Mesenchymal stem cell (in vitro differentiated cells and primary cell): Measurements from ENCODE around the gene PTPN1. TPM values are rescaled to one million over a fixed set of nuclear protein-coding genes. Genes with fewer than 3 reads are reported as not detected.

Experiments used
- DNase-seq: peaks from one replicate; pipeline ENCODE4 v3.0.0-alpha.2; 2013
- H2AFZ ChIP-seq: one replicate; pipeline ENCODE4 v1.6.1; 2013; ENCODE audit warnings: low read depth, mild to moderate bottlenecking, control low read depth, inconsistent platforms, low read length, moderate library complexity
- H2AK5ac ChIP-seq: 2 replicates; pipeline ENCODE4 v1.6.1; 2013; ENCODE audit warnings: low read length, moderate library complexity, mild to moderate bottlenecking, inconsistent platforms; ENCODE audit not compliant: severe bottlenecking
- H2BK120ac ChIP-seq: one replicate; pipeline ENCODE4 v1.6.1; 2013; ENCODE audit warnings: low read depth, mild to moderate bottlenecking, inconsistent platforms, low read length, moderate library complexity
- H2BK12ac ChIP-seq, 2 experiments: one replicate each; pipeline ENCODE4 v1.6.1; 2013; ENCODE audit warnings: inconsistent platforms in 2 of 2, low read length in 2 of 2, mild to moderate bottlenecking in 2 of 2, moderate library complexity in 2 of 2, control low read depth in 1 of 2
- H2BK15ac ChIP-seq: one replicate; pipeline ENCODE4 v1.6.1; 2013; ENCODE audit warnings: mild to moderate bottlenecking, low read depth, inconsistent platforms; ENCODE audit not compliant: poor library complexity, severe bottlenecking
- H2BK5ac ChIP-seq: 2 replicates; pipeline ENCODE4 v1.6.1; 2013; ENCODE audit warnings: low read depth, mild to moderate bottlenecking, low read length, control low read depth, inconsistent platforms; ENCODE audit not compliant: poor library complexity, severe bottlenecking
- H3K14ac ChIP-seq, 2 experiments: one replicate each; pipeline ENCODE4 v1.6.1; 2013; ENCODE audit warnings: inconsistent platforms in 2 of 2, low read length in 2 of 2, control low read depth in 1 of 2, mild to moderate bottlenecking in 1 of 2, moderate library complexity in 1 of 2
- H3K18ac ChIP-seq, 2 experiments: one replicate each; pipeline ENCODE4 v1.6.1; 2013; ENCODE audit warnings: inconsistent platforms in 2 of 2, low read length in 2 of 2, control low read depth in 1 of 2, low read depth in 1 of 2, mild to moderate bottlenecking in 1 of 2
- H3K23ac ChIP-seq, 2 experiments: one replicate each; pipeline ENCODE4 v1.6.1; 2013; ENCODE audit warnings: inconsistent platforms in 2 of 2, low read length in 2 of 2, mild to moderate bottlenecking in 2 of 2, moderate library complexity in 2 of 2, control low read depth in 1 of 2
- H3K27ac ChIP-seq: 2 replicates; pipeline ENCODE4 v1.5.1; 2013; ENCODE audit warnings: mild to moderate bottlenecking, moderate library complexity, low read length, control low read depth, inconsistent platforms; ENCODE audit not compliant: poor library complexity, severe bottlenecking
- H3K27me3 ChIP-seq, 2 experiments: 2 replicates each; pipeline versions ENCODE4 v1.6.1 to v1.7.0; 2013; ENCODE audit warnings: low read length in 2 of 2, mild to moderate bottlenecking in 2 of 2, moderate library complexity in 2 of 2, control low read depth in 1 of 2, inconsistent platforms in 1 of 2; ENCODE audit not compliant: control insufficient read depth in 1 of 2, insufficient read depth in 1 of 2
- H3K36me3 ChIP-seq, 2 experiments: 2 replicates each; pipeline versions ENCODE4 v1.6.1 to v1.7.0; 2013; ENCODE audit warnings: low read length in 2 of 2, control low read depth in 1 of 2, inconsistent platforms in 1 of 2, low read depth in 1 of 2, mild to moderate bottlenecking in 1 of 2; ENCODE audit not compliant: insufficient read depth in 2 of 2, control insufficient read depth in 1 of 2
- H3K4ac ChIP-seq, 2 experiments: one replicate each; pipeline ENCODE4 v1.6.1; 2013; ENCODE audit warnings: inconsistent platforms in 2 of 2, low read length in 2 of 2, mild to moderate bottlenecking in 2 of 2, moderate library complexity in 2 of 2, control low read depth in 1 of 2, low read depth in 1 of 2
- H3K4me1 ChIP-seq: 2 replicates; pipeline ENCODE4 v1.6.1; 2013; ENCODE audit warnings: low read depth, low read length, control low read depth; ENCODE audit not compliant: control insufficient read depth, insufficient read depth
- H3K4me2 ChIP-seq: 2 replicates; pipeline ENCODE4 v1.6.1; 2013; ENCODE audit warnings: low read length, mild to moderate bottlenecking, inconsistent platforms; ENCODE audit not compliant: poor library complexity, severe bottlenecking
- H3K4me3 ChIP-seq, 2 experiments: 2 replicates each; pipeline versions ENCODE4 v1.5.1 to v1.7.0; 2013; ENCODE audit warnings: low read length in 2 of 2, mild to moderate bottlenecking in 2 of 2, control low read depth in 1 of 2, low read depth in 1 of 2; ENCODE audit not compliant: insufficient read depth in 1 of 2
- H3K79me1 ChIP-seq: replicated peaks from 2 replicates; pipeline ENCODE4 v1.6.1; 2013; ENCODE audit warnings: mild to moderate bottlenecking, control low read depth, low read length, inconsistent platforms; ENCODE audit not compliant: poor library complexity, severe bottlenecking
- H3K9ac ChIP-seq: 2 replicates; pipeline ENCODE4 v1.7.0; 2013; ENCODE audit warnings: mild to moderate bottlenecking, low read length, moderate library complexity
- H3K9me3 ChIP-seq: 2 replicates; pipeline ENCODE4 v1.7.0; 2013; ENCODE audit warnings: mild to moderate bottlenecking, low read length; ENCODE audit not compliant: control insufficient read depth
- H4K8ac ChIP-seq: one replicate; pipeline ENCODE4 v1.6.1; 2013; ENCODE audit warnings: inconsistent platforms, mild to moderate bottlenecking, low read length, moderate library complexity
- H4K91ac ChIP-seq: one replicate; pipeline ENCODE4 v1.6.1; 2013; ENCODE audit warnings: mild to moderate bottlenecking, low read length, inconsistent platforms
- WGBS: methylation state at CpG from one replicate; pipeline ENCODE4 v1.1.7; 2013; ENCODE audit warnings: mixed read lengths; 5-methylcytosine and 5-hydroxymethylcytosine counted together
- small RNA-seq: library from polyadenylated mRNA; stranded (forward); fragments of <200 nt; extraction: miRNeasy Mini kit (QIAGEN cat#:217004); gene quantifications from one replicate; pipeline ENCODE3, GENCODE V24; 2013; ENCODE audit warnings: low read depth

Gene PTPN1

DNA sequence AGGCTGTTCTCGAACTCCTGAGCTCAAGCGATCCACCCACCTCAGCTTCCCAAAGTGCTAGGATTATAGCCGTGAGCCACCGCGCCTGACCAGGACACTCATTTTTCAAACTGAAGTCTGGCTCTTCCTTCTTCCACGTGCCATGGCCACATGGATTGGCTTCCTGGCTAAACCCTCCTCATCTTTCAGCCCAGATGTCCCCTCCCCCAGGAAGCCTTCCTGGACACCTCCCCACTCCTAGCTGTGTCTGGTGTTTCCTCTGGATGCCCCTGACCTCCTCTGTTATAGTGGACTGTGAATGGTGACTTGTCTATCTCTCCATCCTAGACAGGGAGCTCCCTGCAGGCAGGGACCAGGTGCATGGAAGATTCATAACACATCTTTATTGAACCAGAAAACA is 124.0 kb downstream of the PTPN1 start:
- peak overlapping the region; percentile 68 to 72 for H3K18ac ChIP-seq

More for the DNA sequence above, 124.0 kb downstream of the PTPN1 start:
- 72% methylated on average over 6 of the region's 6 CpGs for WGBS
- Histone ChIP-seq H3K23ac (no peak overlapping the region), H3K4me3 (no peak overlapping the region), H3K79me1 (peaks cover 16% of the 10 kb centered on the region), H2BK15ac (no peak overlapping the region), H3K9ac (no peak overlapping the region), H3K4me1 (peaks cover 24% of the 10 kb centered on the region), H3K27ac (no peak overlapping the region), H3K4ac (peak overlapping the region in 1 of 2 experiments; percentile 51), H2AK5ac (no peak overlapping the region), H3K9me3 (no peaks in the 10 kb centered on the region), H3K36me3 (peaks cover 5 to 14% of the 10 kb centered on the region in 2 experiments), H2BK5ac (no peak overlapping the region), H3K27me3 (no peaks in the 10 kb centered on the region), H2BK12ac (no peak overlapping the region), H4K8ac (no peak overlapping the region), H2AFZ (no peak overlapping the region), H4K91ac (peak overlapping the region; percentile 22), H3K4me2 (no peak overlapping the region), H2BK120ac (no peak overlapping the region), H3K14ac (no peak overlapping the region)
- DNase-seq, result no peak

Small RNAs within 50 kb of the gene (small RNA-seq; reads per million reads assigned to genes)
- gene COX6CP2 (not detected), gene MIR1302-5 (not detected), gene MIR645 (not detected), gene RF00019 (not detected)
